ENCODE data around the gene NR3C1. TPM values are rescaled to one million over a fixed set of nuclear protein-coding genes. Genes with fewer than 3 reads are reported as not detected.

Gene NR3C1
- total RNA-seq, 2 donors from 2014 or later: 9.5 to 20.5 TPM

GRCh38 chr5:143383988-143384387 lies 19.5 kb downstream of the NR3C1 start:
- peak overlapping the region; percentile 53 for H3K4me3 ChIP-seq (ENCODE audit: low read length)
- peaks cover 43% of the 10 kb centered on the region for H3K36me3 ChIP-seq (ENCODE audit: control insufficient read depth, insufficient read depth, low read length)
- peaks cover 58% of the 10 kb centered on the region for H3K9me3 ChIP-seq (ENCODE audit: control insufficient read depth, low read length)
- H3K4me1 Mint-ChIP-seq: peaks cover 2% of the 10 kb centered on the region
- no peak overlapping the region for H3K9ac ChIP-seq (ENCODE audit: extremely low read depth, low read length, poor library complexity, severe bottlenecking)
- H3K4me1 ChIP-seq (ENCODE audit: control insufficient read depth, insufficient read depth, low read length): no peaks in the 10 kb centered on the region
- H3K36me3 Mint-ChIP-seq (ENCODE audit: low read depth): peaks cover 51% of the 10 kb centered on the region
- H3K27me3 ChIP-seq (ENCODE audit: control insufficient read depth, insufficient read depth, low read length, poor library complexity, severe bottlenecking): no peaks in the 10 kb centered on the region
- TF ChIP-seq CTCF (conservative IDR thresholded peaks at IDR 0.05): no peak
- no peak overlapping the region for H3K4me3 Mint-ChIP-seq
- no peak overlapping the region for H3K27ac Mint-ChIP-seq
- no peak for DNase-seq
- WGBS, 2 experiments (ENCODE audit: insufficient coverage in 1 of 2, insufficient read length in 1 of 2): 93 to 100% methylated on average over 1 to 3 of the region's 3 CpGs
- H3K27ac ChIP-seq (ENCODE audit: low read depth, low read length): no peak overlapping the region
- H3K27me3 Mint-ChIP-seq (ENCODE audit: insufficient read depth): no peaks in the 10 kb centered on the region
- peaks cover 48% of the 10 kb centered on the region for H3K9me3 Mint-ChIP-seq

GRCh38 chr5:143379606-143380005 lies 23.9 kb downstream of the NR3C1 start:
- Histone ChIP-seq H3K36me3 (ENCODE audit: control insufficient read depth, insufficient read depth, low read length) (peaks cover 22% of the 10 kb centered on the region), H3K27ac (ENCODE audit: low read depth, low read length) (no peak overlapping the region), H3K9me3 (ENCODE audit: control insufficient read depth, low read length) (peaks cover 22% of the 10 kb centered on the region), H3K9ac (ENCODE audit: extremely low read depth, low read length, poor library complexity, severe bottlenecking) (no peak overlapping the region), H3K4me3 (ENCODE audit: low read length) (no peak overlapping the region), H3K4me1 (ENCODE audit: control insufficient read depth, insufficient read depth, low read length) (no peaks in the 10 kb centered on the region), H3K27me3 (ENCODE audit: control insufficient read depth, insufficient read depth, low read length, poor library complexity, severe bottlenecking) (no peaks in the 10 kb centered on the region)
- H3K4me3 Mint-ChIP-seq: no peak overlapping the region
- DNase-seq: no peak
- peaks cover 20% of the 10 kb centered on the region for H3K9me3 Mint-ChIP-seq
- no peak for TF ChIP-seq CTCF (conservative IDR thresholded peaks at IDR 0.05)
- peaks cover 8% of the 10 kb centered on the region for H3K4me1 Mint-ChIP-seq
- peaks cover 26% of the 10 kb centered on the region for H3K36me3 Mint-ChIP-seq (ENCODE audit: low read depth)
- H3K27ac Mint-ChIP-seq: no peak overlapping the region
- no peaks in the 10 kb centered on the region for H3K27me3 Mint-ChIP-seq (ENCODE audit: insufficient read depth)
- WGBS, 2 experiments (ENCODE audit: insufficient coverage in 1 of 2, insufficient read length in 1 of 2): 97 to 100% methylated on average over 1 to 2 of the region's 2 CpGs

- TF ChIP-seq CTCF (conservative IDR thresholded peaks at IDR 0.05): no peak
- WGBS, 2 experiments (ENCODE audit: insufficient coverage in 1 of 2, insufficient read length in 1 of 2): 81 to 89% methylated on average over 1 to 5 of the region's 5 CpGs
- no peaks in the 10 kb centered on the region for H3K27me3 ChIP-seq (ENCODE audit: control insufficient read depth, insufficient read depth, low read length, poor library complexity, severe bottlenecking)
- Mint-ChIP-seq H3K27me3 (ENCODE audit: insufficient read depth) (no peaks in the 10 kb centered on the region), H3K27ac (peak overlapping the region; percentile 75), H3K9me3 (peaks cover 2% of the 10 kb centered on the region), H3K4me3 (no peak overlapping the region), H3K36me3 (ENCODE audit: low read depth) (peaks cover 9% of the 10 kb centered on the region), H3K4me1 (peaks cover 8% of the 10 kb centered on the region)
- no peaks in the 10 kb centered on the region for H3K9me3 ChIP-seq (ENCODE audit: control insufficient read depth, low read length)
- no peak overlapping the region for H3K27ac ChIP-seq (ENCODE audit: low read depth, low read length)
- H3K9ac ChIP-seq (ENCODE audit: extremely low read depth, low read length, poor library complexity, severe bottlenecking): no peak overlapping the region
- H3K4me1 ChIP-seq (ENCODE audit: control insufficient read depth, insufficient read depth, low read length): no peaks in the 10 kb centered on the region
- no peaks in the 10 kb centered on the region for H3K36me3 ChIP-seq (ENCODE audit: control insufficient read depth, insufficient read depth, low read length)
- no peak overlapping the region for H3K4me3 ChIP-seq (ENCODE audit: low read length)
- peak; percentile 63 for DNase-seq
Measured at GRCh38 chr5:143376911-143377813, 26.3 kb downstream of the NR3C1 start.

Measured in endodermal cell (in vitro differentiated cells).